HCT116 (cell line): ENCODE data around the gene TAF12.

Experiments
- POLR2A ChIP-seq: IDR thresholded peaks from 2 replicates; pipeline ENCODE4 v1.7.0; 2011; ENCODE audit warnings: borderline replicate concordance; ENCODE audit not compliant: insufficient read depth, insufficient read length; ENCODE audit errors: extremely low read depth
- POLR2AphosphoS5 ChIP-seq: IDR thresholded peaks from 2 replicates; pipeline ENCODE4 v1.6.1; 2011; ENCODE audit warnings: mild to moderate bottlenecking, low read depth, low read length, moderate library complexity
- ZFX ChIP-seq: fragments of 450-650 bp; IDR thresholded peaks from 2 replicates; pipeline ENCODE4 v1.6.1; 2017
- TF ChIP-seq, protein P1 (sequence below), 3 experiments: fragments of 200-600 bp in 1 of 3; sonication (generic) in 1 of 3; IDR thresholded peaks in 2 of 3; conservative IDR thresholded peaks in 1 of 3; 2 replicates each; pipeline ENCODE4 v1.5.1; 2012 to 2017; ENCODE audit warnings: low read depth in 2 of 3, low read length in 2 of 3, antibody characterized with exemption in 1 of 3, borderline replicate concordance in 1 of 3, control low read depth in 1 of 3, mild to moderate bottlenecking in 1 of 3, mixed read lengths in 1 of 3, mixed run types in 1 of 3, moderate library complexity in 1 of 3; ENCODE audit not compliant: insufficient read depth in 1 of 3

DNA sequence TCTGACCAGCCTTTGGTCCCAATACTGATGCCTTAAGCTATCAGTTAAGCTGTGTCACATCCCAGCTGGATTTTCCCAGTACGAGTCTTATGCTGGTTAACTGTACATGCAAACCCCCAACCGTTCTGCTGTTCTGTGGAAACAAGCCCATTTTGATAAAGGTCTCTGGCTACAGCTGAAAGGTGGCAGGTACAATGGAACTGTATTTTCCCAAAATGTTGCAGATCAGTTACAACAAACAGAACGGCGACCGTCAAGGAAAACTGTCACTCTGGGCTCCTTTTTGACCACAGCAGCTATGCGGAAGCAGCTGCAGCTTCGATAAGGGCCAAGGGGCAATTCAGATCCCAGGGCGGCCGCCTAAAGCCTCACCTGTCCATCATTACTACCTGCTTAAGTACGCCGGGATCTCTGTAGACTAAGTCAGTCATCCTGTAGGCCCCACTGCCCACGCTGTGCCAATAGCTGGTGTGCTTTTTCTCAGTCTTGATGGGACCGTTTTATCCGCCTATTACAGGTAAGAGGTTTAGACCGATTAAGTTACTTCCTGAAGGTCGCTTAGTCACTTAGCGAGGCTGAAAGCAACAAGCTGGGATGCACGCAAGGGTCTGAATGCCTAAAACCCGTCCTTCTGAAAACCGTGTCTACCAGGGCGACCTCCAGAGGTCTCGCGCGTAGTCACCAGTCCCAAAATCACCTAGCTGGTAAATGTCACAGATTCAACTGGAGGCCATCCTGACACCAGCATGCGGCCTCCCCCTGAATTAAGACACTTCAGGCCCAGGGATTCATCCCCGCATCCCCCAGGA is 61.9 kb downstream of the TAF12 start:
- TF ChIP-seq, protein P1, sequence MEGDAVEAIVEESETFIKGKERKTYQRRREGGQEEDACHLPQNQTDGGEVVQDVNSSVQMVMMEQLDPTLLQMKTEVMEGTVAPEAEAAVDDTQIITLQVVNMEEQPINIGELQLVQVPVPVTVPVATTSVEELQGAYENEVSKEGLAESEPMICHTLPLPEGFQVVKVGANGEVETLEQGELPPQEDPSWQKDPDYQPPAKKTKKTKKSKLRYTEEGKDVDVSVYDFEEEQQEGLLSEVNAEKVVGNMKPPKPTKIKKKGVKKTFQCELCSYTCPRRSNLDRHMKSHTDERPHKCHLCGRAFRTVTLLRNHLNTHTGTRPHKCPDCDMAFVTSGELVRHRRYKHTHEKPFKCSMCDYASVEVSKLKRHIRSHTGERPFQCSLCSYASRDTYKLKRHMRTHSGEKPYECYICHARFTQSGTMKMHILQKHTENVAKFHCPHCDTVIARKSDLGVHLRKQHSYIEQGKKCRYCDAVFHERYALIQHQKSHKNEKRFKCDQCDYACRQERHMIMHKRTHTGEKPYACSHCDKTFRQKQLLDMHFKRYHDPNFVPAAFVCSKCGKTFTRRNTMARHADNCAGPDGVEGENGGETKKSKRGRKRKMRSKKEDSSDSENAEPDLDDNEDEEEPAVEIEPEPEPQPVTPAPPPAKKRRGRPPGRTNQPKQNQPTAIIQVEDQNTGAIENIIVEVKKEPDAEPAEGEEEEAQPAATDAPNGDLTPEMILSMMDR (IDR thresholded peaks at IDR 0.05 in 2 of 3, conservative IDR thresholded peaks at IDR 0.05 in 1 of 3; ENCODE audit: borderline replicate concordance in 1 of 3, insufficient read depth in 1 of 3, low read depth in 2 of 3, low read length in 2 of 3): 0 out of 6 replicates have a peak, but pooled peaks of 1 of the 3 experiments have one; percentile 5
- TF ChIP-seq POLR2AphosphoS5 (no peak; the same call in 1 of the 2 replicates), POLR2A (no peak), ZFX (no peak)
